ENCODE measurements around the gene CYP2B6.

DNA sequence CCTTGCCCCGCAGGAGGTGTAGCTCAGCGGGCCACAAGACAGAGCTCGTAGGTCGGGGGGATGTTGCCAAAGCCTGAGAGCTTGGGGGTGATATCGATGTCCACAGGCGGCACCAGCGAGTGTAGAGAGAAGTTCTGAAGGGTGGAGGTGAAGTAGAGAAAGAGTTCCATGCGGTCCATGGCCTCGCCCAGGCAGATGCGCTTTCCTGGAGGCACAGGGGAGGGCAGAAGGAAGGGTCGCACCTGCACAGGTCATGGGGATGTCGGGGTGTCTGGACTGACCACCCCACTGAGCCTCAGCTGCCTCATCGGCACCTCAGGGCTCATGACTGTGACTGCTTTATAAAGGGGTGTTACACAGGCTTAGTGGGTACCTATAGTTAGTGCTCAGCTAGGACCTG, 59.3 kb downstream of the CYP2B6 start:
- TF ChIP-seq, protein P1, sequence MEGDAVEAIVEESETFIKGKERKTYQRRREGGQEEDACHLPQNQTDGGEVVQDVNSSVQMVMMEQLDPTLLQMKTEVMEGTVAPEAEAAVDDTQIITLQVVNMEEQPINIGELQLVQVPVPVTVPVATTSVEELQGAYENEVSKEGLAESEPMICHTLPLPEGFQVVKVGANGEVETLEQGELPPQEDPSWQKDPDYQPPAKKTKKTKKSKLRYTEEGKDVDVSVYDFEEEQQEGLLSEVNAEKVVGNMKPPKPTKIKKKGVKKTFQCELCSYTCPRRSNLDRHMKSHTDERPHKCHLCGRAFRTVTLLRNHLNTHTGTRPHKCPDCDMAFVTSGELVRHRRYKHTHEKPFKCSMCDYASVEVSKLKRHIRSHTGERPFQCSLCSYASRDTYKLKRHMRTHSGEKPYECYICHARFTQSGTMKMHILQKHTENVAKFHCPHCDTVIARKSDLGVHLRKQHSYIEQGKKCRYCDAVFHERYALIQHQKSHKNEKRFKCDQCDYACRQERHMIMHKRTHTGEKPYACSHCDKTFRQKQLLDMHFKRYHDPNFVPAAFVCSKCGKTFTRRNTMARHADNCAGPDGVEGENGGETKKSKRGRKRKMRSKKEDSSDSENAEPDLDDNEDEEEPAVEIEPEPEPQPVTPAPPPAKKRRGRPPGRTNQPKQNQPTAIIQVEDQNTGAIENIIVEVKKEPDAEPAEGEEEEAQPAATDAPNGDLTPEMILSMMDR (IDR thresholded peaks at IDR 0.05) = no peak
- TF ChIP-seq EZH2 (IDR thresholded peaks at IDR 0.05; ENCODE audit: borderline replicate concordance, insufficient read depth, low read depth, low read length, poor library complexity, severe bottlenecking) = no peak

Data from B cell (primary cell).